Measurements from ENCODE around the gene PSTPIP2. TPM values are rescaled to one million over a fixed set of nuclear protein-coding genes. Genes with fewer than 3 reads are reported as not detected.
A peak's percentile ranks its signal among the peaks of the same experiment; 100 is the strongest.

Gene PSTPIP2
- total and polyA plus RNA-seq, 2 of the 13 experiments (the other 11 are each of a cell fraction or from before 2014, with no cell fraction given): 0.25 to 0.27 TPM

DNA sequence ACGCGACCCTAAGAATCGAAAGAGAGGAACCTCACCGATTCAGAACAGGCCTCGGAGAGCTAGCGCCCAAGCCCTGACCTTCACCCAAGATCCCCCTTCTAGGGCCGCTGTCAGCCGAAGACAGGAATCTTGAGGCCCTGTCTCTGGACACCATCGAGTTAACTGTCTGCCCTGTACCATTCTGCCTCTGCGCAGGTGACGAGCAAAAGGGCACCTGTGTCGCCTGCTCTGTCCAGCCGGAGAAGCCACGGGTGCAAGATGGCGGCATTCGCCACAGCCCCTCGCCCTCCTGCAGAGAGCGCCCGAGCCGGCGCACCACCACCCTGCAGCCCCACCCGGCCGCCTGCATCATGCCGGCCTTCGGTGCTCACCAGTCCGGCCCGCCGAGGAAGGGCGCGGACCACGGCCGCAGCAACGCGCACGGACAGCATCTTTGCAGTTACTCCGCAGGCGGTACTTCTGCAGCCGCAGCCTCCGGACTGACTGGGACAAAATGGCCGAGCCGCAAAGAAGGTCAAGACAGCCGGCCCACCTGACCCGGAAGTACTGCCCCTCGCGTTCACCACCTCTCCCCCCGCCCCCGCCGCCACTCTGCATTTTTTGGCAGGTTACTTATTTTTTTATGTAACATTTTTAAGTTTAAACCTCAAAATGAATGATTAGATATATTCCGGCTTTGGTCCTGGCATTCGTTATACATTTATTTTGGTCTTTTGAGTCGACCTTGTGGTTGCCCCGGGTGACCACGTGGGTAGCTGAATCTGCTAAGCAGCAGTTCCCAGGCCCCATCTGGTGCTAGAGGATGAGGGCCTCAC lies 25.9 kb upstream of the PSTPIP2 start, which contains the start of gene ATP5F1A (continued):
- TF ChIP-seq FOXC1 (CRISPR knock-in tag; IDR thresholded peaks at IDR 0.05; ENCODE audit: borderline replicate concordance) (peak; percentile 81), ERF (CRISPR knock-in tag; IDR thresholded peaks at IDR 0.05) (no peak), DDIT3 (CRISPR knock-in tag; IDR thresholded peaks at IDR 0.05) (no peak), NR2F1 (CRISPR knock-in tag; IDR thresholded peaks at IDR 0.05) (no peak), THRA (CRISPR knock-in tag; IDR thresholded peaks at IDR 0.05; ENCODE audit: borderline replicate concordance) (peak; percentile 52), HMG20B (CRISPR knock-in tag; conservative IDR thresholded peaks at IDR 0.05) (no peak), ZSCAN22 (CRISPR knock-in tag; IDR thresholded peaks at IDR 0.05) (no peak), TBX3 (IDR thresholded peaks at IDR 0.05; ENCODE audit: borderline replicate concordance) (no peak), ZNF280B (CRISPR knock-in tag; IDR thresholded peaks at IDR 0.05; ENCODE audit: borderline replicate concordance) (peak; percentile 87), U2AF1 (optimal IDR thresholded peaks at IDR 0.05; ENCODE audit: low read depth, low read length) (no peak)
- TF ChIP-seq, protein P1, sequence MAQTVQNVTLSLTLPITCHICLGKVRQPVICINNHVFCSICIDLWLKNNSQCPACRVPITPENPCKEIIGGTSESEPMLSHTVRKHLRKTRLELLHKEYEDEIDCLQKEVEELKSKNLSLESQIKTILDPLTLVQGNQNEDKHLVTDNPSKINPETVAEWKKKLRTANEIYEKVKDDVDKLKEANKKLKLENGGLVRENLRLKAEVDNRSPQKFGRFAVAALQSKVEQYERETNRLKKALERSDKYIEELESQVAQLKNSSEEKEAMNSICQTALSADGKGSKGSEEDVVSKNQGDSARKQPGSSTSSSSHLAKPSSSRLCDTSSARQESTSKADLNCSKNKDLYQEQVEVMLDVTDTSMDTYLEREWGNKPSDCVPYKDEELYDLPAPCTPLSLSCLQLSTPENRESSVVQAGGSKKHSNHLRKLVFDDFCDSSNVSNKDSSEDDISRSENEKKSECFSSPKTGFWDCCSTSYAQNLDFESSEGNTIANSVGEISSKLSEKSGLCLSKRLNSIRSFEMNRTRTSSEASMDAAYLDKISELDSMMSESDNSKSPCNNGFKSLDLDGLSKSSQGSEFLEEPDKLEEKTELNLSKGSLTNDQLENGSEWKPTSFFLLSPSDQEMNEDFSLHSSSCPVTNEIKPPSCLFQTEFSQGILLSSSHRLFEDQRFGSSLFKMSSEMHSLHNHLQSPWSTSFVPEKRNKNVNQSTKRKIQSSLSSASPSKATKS (CRISPR knock-in tag; IDR thresholded peaks at IDR 0.05): no peak
- TF ChIP-seq, protein P2, sequence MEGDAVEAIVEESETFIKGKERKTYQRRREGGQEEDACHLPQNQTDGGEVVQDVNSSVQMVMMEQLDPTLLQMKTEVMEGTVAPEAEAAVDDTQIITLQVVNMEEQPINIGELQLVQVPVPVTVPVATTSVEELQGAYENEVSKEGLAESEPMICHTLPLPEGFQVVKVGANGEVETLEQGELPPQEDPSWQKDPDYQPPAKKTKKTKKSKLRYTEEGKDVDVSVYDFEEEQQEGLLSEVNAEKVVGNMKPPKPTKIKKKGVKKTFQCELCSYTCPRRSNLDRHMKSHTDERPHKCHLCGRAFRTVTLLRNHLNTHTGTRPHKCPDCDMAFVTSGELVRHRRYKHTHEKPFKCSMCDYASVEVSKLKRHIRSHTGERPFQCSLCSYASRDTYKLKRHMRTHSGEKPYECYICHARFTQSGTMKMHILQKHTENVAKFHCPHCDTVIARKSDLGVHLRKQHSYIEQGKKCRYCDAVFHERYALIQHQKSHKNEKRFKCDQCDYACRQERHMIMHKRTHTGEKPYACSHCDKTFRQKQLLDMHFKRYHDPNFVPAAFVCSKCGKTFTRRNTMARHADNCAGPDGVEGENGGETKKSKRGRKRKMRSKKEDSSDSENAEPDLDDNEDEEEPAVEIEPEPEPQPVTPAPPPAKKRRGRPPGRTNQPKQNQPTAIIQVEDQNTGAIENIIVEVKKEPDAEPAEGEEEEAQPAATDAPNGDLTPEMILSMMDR (CRISPR knock-in tag; IDR thresholded peaks at IDR 0.05): peak; percentile 43
- TF ChIP-seq, protein P3, sequence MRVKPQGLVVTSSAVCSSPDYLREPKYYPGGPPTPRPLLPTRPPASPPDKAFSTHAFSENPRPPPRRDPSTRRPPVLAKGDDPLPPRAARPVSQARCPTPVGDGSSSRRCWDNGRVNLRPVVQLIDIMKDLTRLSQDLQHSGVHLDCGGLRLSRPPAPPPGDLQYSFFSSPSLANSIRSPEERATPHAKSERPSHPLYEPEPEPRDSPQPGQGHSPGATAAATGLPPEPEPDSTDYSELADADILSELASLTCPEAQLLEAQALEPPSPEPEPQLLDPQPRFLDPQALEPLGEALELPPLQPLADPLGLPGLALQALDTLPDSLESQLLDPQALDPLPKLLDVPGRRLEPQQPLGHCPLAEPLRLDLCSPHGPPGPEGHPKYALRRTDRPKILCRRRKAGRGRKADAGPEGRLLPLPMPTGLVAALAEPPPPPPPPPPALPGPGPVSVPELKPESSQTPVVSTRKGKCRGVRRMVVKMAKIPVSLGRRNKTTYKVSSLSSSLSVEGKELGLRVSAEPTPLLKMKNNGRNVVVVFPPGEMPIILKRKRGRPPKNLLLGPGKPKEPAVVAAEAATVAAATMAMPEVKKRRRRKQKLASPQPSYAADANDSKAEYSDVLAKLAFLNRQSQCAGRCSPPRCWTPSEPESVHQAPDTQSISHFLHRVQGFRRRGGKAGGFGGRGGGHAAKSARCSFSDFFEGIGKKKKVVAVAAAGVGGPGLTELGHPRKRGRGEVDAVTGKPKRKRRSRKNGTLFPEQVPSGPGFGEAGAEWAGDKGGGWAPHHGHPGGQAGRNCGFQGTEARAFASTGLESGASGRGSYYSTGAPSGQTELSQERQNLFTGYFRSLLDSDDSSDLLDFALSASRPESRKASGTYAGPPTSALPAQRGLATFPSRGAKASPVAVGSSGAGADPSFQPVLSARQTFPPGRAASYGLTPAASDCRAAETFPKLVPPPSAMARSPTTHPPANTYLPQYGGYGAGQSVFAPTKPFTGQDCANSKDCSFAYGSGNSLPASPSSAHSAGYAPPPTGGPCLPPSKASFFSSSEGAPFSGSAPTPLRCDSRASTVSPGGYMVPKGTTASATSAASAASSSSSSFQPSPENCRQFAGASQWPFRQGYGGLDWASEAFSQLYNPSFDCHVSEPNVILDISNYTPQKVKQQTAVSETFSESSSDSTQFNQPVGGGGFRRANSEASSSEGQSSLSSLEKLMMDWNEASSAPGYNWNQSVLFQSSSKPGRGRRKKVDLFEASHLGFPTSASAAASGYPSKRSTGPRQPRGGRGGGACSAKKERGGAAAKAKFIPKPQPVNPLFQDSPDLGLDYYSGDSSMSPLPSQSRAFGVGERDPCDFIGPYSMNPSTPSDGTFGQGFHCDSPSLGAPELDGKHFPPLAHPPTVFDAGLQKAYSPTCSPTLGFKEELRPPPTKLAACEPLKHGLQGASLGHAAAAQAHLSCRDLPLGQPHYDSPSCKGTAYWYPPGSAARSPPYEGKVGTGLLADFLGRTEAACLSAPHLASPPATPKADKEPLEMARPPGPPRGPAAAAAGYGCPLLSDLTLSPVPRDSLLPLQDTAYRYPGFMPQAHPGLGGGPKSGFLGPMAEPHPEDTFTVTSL (CRISPR knock-in tag; IDR thresholded peaks at IDR 0.05; ENCODE audit: borderline replicate concordance): 0 out of 2 replicates have a peak, but pooled peaks have one; percentile 12

Data from HepG2 (cell line).